H1 (cell line): ENCODE data around the gene CENPP. TPM values are rescaled to one million over a fixed set of nuclear protein-coding genes. Genes with fewer than 3 reads are reported as not detected.

Experiments used
- CTCF ChIA-PET: fragments of 300-600 bp; sonication (Branson Sonifier 250); formaldehyde crosslinking; loops from one replicate; lab custom pipeline; 2021; ENCODE audit not compliant: partially characterized antibody; lab: Charles Lee
- POLR2A ChIA-PET: fragments of 300-600 bp; sonication (Branson Sonifier 250); formaldehyde crosslinking; loops from one replicate; lab custom pipeline; 2021; ENCODE audit warnings: inconsistent platforms; ENCODE audit not compliant: partially characterized antibody; lab: Charles Lee
- DNase-seq, 2 experiments: peaks; one replicate each; pipeline versions ENCODE4 v3.0.0 to v3.0.0-alpha.2; 2010 to 2022; ENCODE audit warnings: low spot score in 2 of 2, low read depth in 1 of 2, mixed read lengths in 1 of 2
- FAIRE-seq: peaks from 2 replicates; lab custom pipeline; 2011; peaks lifted over from hg19 to GRCh38; lab: Jason Lieb, UNC
- H2AFZ ChIP-seq: 2 replicates; pipeline ENCODE4 v1.8.1; 2012; ENCODE audit warnings: low read length, inconsistent platforms
- H2AK5ac ChIP-seq: 2 replicates; pipeline ENCODE4 v1.6.1; 2013; ENCODE audit warnings: low read depth, low read length
- H2BK120ac ChIP-seq: replicated peaks from 2 replicates; pipeline ENCODE3; 2013; ENCODE audit warnings: low read depth, low read length, inconsistent platforms
- H2BK12ac ChIP-seq: 2 replicates; pipeline ENCODE4 v1.6.1; 2013; ENCODE audit warnings: low read depth, low read length
- H2BK15ac ChIP-seq: 2 replicates; pipeline ENCODE4 v1.6.1; 2013; ENCODE audit warnings: low read length
- H2BK20ac ChIP-seq: 2 replicates; pipeline ENCODE4 v1.6.1; 2013; ENCODE audit warnings: low read length
- H2BK5ac ChIP-seq: 2 replicates; pipeline ENCODE4 v1.6.1; 2013; ENCODE audit warnings: low read depth, low read length
- H3K14ac ChIP-seq: 2 replicates; pipeline ENCODE4 v1.6.1; 2013; ENCODE audit warnings: inconsistent platforms; ENCODE audit not compliant: insufficient read length
- H3K18ac ChIP-seq: 2 replicates; pipeline ENCODE4 v1.6.1; 2013; ENCODE audit warnings: low read length; ENCODE audit errors: extremely low read depth
- H3K23ac ChIP-seq: 2 replicates; pipeline ENCODE4 v1.6.1; 2013; ENCODE audit warnings: inconsistent platforms; ENCODE audit not compliant: insufficient read length
- H3K23me2 ChIP-seq: 2 replicates; pipeline ENCODE4 v1.6.1; 2013; ENCODE audit warnings: low read depth, low read length
- H3K27ac ChIP-seq: 2 replicates; pipeline ENCODE4 v1.6.1; 2011; ENCODE audit warnings: low read depth, low read length, inconsistent platforms
- H3K27me3 ChIP-seq, 4 experiments: replicated peaks in 1 of 4; 1 replicate in 1 of 4; 2 replicates in 3 of 4; pipeline versions ENCODE4 v1.6.1 to v1.8.1; 2011 to 2013; ENCODE audit warnings: low read length in 3 of 4, mild to moderate bottlenecking in 3 of 4, inconsistent platforms in 2 of 4, mixed read lengths in 2 of 4, moderate library complexity in 1 of 4; ENCODE audit not compliant: control insufficient read depth in 3 of 4, insufficient read depth in 3 of 4; ENCODE audit errors: extremely low read depth in 1 of 4
- H3K36me3 ChIP-seq, 4 experiments: 2 replicates each; pipeline versions ENCODE4 v1.6.1 to v1.8.1; 2011 to 2013; ENCODE audit warnings: mild to moderate bottlenecking in 4 of 4, low read length in 3 of 4, moderate library complexity in 2 of 4, control low read depth in 1 of 4, inconsistent platforms in 1 of 4; ENCODE audit not compliant: insufficient read depth in 4 of 4, control insufficient read depth in 2 of 4
- H3K4ac ChIP-seq: replicated peaks from 2 replicates; pipeline ENCODE3; 2013; ENCODE audit warnings: low read length, low read depth, mixed read lengths, inconsistent platforms; ENCODE audit not compliant: insufficient read length
- H3K4me1 ChIP-seq, 4 experiments: replicated peaks in 1 of 4; 1 replicate in 1 of 4; 2 replicates in 3 of 4; pipeline versions ENCODE4 v1.6.1 to v1.8.1; 2011 to 2013; ENCODE audit warnings: low read length in 3 of 4, inconsistent platforms in 2 of 4, mixed read lengths in 1 of 4; ENCODE audit not compliant: insufficient read depth in 4 of 4, control insufficient read depth in 3 of 4
- H3K4me2 ChIP-seq, 2 experiments: 2 replicates each; pipeline versions ENCODE4 v1.6.1 to v1.8.1; 2011 to 2013; ENCODE audit warnings: low read depth in 2 of 2, low read length in 2 of 2, control low read depth in 1 of 2, inconsistent platforms in 1 of 2, mild to moderate bottlenecking in 1 of 2; ENCODE audit not compliant: insufficient read depth in 1 of 2
- H3K4me3 ChIP-seq, 4 experiments: fragments of 200-600, 300-600 bp in 1 of 4; sonication (generic), shearing (Covaris generic), sonication (Bioruptor Twin) in 1 of 4; 2 replicates each; pipeline versions ENCODE4 v1.5.1 to v1.8.1; 2011 to 2016; ENCODE audit warnings: low read length in 4 of 4, low read depth in 3 of 4, control low read depth in 2 of 4, inconsistent platforms in 2 of 4, mild to moderate bottlenecking in 2 of 4, mixed read lengths in 1 of 4, moderate library complexity in 1 of 4; ENCODE audit not compliant: insufficient read depth in 2 of 4; ENCODE audit errors: extremely low read depth in 1 of 4
- H3K56ac ChIP-seq: replicated peaks from 2 replicates; pipeline ENCODE3; 2013; ENCODE audit warnings: low read depth, mild to moderate bottlenecking, mixed read lengths, low read length, inconsistent platforms; ENCODE audit not compliant: insufficient read length
- H3K79me1 ChIP-seq: 2 replicates; pipeline ENCODE4 v1.6.1; 2013; ENCODE audit warnings: low read depth, low read length, control low read depth
- H3K79me2 ChIP-seq, 2 experiments: 2 replicates each; pipeline versions ENCODE4 v1.6.1 to v1.8.1; 2012 to 2013; ENCODE audit warnings: low read length in 2 of 2, mild to moderate bottlenecking in 2 of 2, inconsistent platforms in 1 of 2; ENCODE audit not compliant: insufficient read depth in 2 of 2, control insufficient read depth in 1 of 2
- H3K9ac ChIP-seq, 4 experiments: replicated peaks in 1 of 4; 1 replicate in 1 of 4; 2 replicates in 3 of 4; pipeline versions ENCODE4 v1.6.1 to v1.8.1; 2011 to 2013; ENCODE audit warnings: low read depth in 3 of 4, low read length in 3 of 4, control low read depth in 2 of 4, mild to moderate bottlenecking in 2 of 4, moderate library complexity in 2 of 4, inconsistent platforms in 1 of 4; ENCODE audit errors: extremely low read depth in 1 of 4
- H3K9me3 ChIP-seq, 2 experiments: 2 replicates each; pipeline versions ENCODE4 v1.6.1 to v1.8.1; 2012 to 2013; ENCODE audit warnings: mild to moderate bottlenecking in 2 of 2, moderate library complexity in 2 of 2, control low read depth in 1 of 2, inconsistent platforms in 1 of 2, low read depth in 1 of 2, low read length in 1 of 2, mixed read lengths in 1 of 2; ENCODE audit not compliant: insufficient read depth in 2 of 2
- H4K20me1 ChIP-seq, 2 experiments: replicated peaks in 1 of 2; 2 replicates each; pipeline versions ENCODE3 to v1.8.1; 2011 to 2013; ENCODE audit warnings: inconsistent platforms in 2 of 2, low read length in 2 of 2, mild to moderate bottlenecking in 1 of 2; ENCODE audit not compliant: insufficient read depth in 2 of 2, control insufficient read depth in 1 of 2
- H4K5ac ChIP-seq: 2 replicates; pipeline ENCODE4 v1.6.1; 2013; ENCODE audit warnings: low read length, low read depth, mixed read lengths, inconsistent platforms; ENCODE audit not compliant: insufficient read length
- H4K8ac ChIP-seq: 2 replicates; pipeline ENCODE4 v1.8.0; 2013; ENCODE audit warnings: mild to moderate bottlenecking, moderate library complexity, low read length, inconsistent platforms; ENCODE audit not compliant: insufficient read depth; ENCODE audit errors: extremely low read depth
- H4K91ac ChIP-seq: replicated peaks from 2 replicates; pipeline ENCODE3; 2013; ENCODE audit warnings: low read length, mixed read lengths, inconsistent platforms; ENCODE audit not compliant: insufficient read length
- POLR2A ChIP-seq, 2 experiments: IDR thresholded peaks; 1 replicate in 1 of 2; 2 replicates in 1 of 2; pipeline ENCODE4 v1.6.1; 2011; ENCODE audit warnings: low read depth in 2 of 2, low read length in 2 of 2, mild to moderate bottlenecking in 2 of 2; ENCODE audit errors: control extremely low read depth in 1 of 2
- WGBS, 2 experiments: shearing (Covaris generic) in 1 of 2; methylation state at CpG; one replicate each; pipeline versions ENCODE4 v1.1.6 to v1.1.7; 2013 to 2015; ENCODE audit warnings: low lambda C conversion rate in 2 of 2, mixed read lengths in 2 of 2, inconsistent platforms in 1 of 2, low coverage in 1 of 2, missing lambda C conversion rate in 1 of 2; ENCODE audit not compliant: insufficient replicate concordance in 2 of 2, insufficient coverage in 1 of 2, insufficient read length in 1 of 2; ENCODE audit errors: extremely low coverage in 1 of 2, missing lambda C conversion rate in 1 of 2; 5-methylcytosine and 5-hydroxymethylcytosine counted together
- polyA plus RNA-seq, 7 experiments: library from polyadenylated mRNA; depleted of rRNA in 3 of 7; stranded (reverse) in 5 of 7; unstranded in 2 of 7; fragments of >200 nt in 5 of 7; fragments of 200-250 nt in 2 of 7; gene quantifications; 1 replicate in 5 of 7; 2 replicates in 1 of 7; 4 replicates in 1 of 7; pipeline versions ENCODE4 v1.2.1 to v1.2.3, GENCODE V29; 2011 to 2013; ENCODE audit warnings: missing spikeins in 2 of 7, mixed read lengths in 2 of 7
- total RNA-seq: library from RNA; stranded (reverse); fragmentation: NEBNext Ultra II Directional; extraction: Animal tissue kit (Norgen Biotek cat#: 25700); gene quantifications from 2 replicates; pipeline ENCODE4 v1.2.1, GENCODE V29; 2021

CENPP gene
- total and polyA plus RNA-seq, 2 of the 8 experiments (the other 6 are each of a cell fraction or from before 2014, with no cell fraction given) = 2.7 to 10.8 TPM

- no peak overlapping the region for H2BK5ac ChIP-seq
- H2BK120ac ChIP-seq = no peak overlapping the region
- H2BK12ac ChIP-seq = 0 out of 2 replicates have a peak overlapping the region, but pooled peaks have one; percentile 6
- no peak overlapping the region for H3K56ac ChIP-seq
- H3K27ac ChIP-seq = no peak overlapping the region
- H2BK20ac ChIP-seq = no peak overlapping the region
- no peaks in the 10 kb centered on the region for H3K79me1 ChIP-seq
- H4K8ac ChIP-seq = no peak overlapping the region; the same call in 1 of the 2 replicates
- peaks cover 2 to 3% (median 2%) of the 10 kb centered on the region in 4 experiments; a peak in 5 of 7 replicates for H3K4me1 ChIP-seq
- no peak overlapping the region for H3K4ac ChIP-seq
- WGBS, 2 experiments = 85% methylated on average over 10 of the region's 10 CpGs; no CpG with 5 or more reads in 1 of the 2 experiments
- no peak overlapping the region for H4K5ac ChIP-seq
- H2AFZ ChIP-seq = no peak overlapping the region
- no peaks in the 10 kb centered on the region for H3K79me2 ChIP-seq
- no peak overlapping the region for H3K14ac ChIP-seq
- no peak overlapping the region for H2BK15ac ChIP-seq
- no peak overlapping the region for H2AK5ac ChIP-seq
- ChIA-PET POLR2A (no interaction called here), CTCF (interaction anchor here (0.7 to 1.3 kb wide), 5 partner anchors 11 to 126 kb away, joined by 3 to 4 read pairs (median 3); partner anchors contain the start of gene ECM2)
- H3K36me3 ChIP-seq = no peaks in the 10 kb centered on the region
- H3K9ac ChIP-seq = no peak overlapping the region
- no peak overlapping the region for H4K91ac ChIP-seq
- no peaks in the 10 kb centered on the region for H3K9me3 ChIP-seq
- FAIRE-seq (no peak), DNase-seq (no peak)
- no peaks in the 10 kb centered on the region for H3K27me3 ChIP-seq
- H3K18ac ChIP-seq = no peak overlapping the region
- no peak overlapping the region for H3K4me3 ChIP-seq
- no peak overlapping the region for H3K23ac ChIP-seq
- H3K4me2 ChIP-seq = no peak overlapping the region
- no peaks in the 10 kb centered on the region for H4K20me1 ChIP-seq
- no peaks in the 10 kb centered on the region for H3K23me2 ChIP-seq
- TF ChIP-seq POLR2A (IDR thresholded peaks at IDR 0.05; ENCODE audit: control extremely low read depth in 1 of 2, low read depth in 2 of 2, low read length in 2 of 2) = no peak
Measured at GRCh38 chr9:92508018-92508820, 182.5 kb downstream of the CENPP start.
